Mesothelial cell of epicardium (in vitro differentiated cells): ENCODE data around the gene HAND2. TPM values are rescaled to one million over a fixed set of nuclear protein-coding genes. Genes with fewer than 3 reads are reported as not detected.

ENCODE experiments used
- DNase-seq, 2 experiments: peaks; one replicate each; pipeline ENCODE4 v3.0.0; 2021; ENCODE audit warnings: low spot score in 2 of 2; ENCODE audit not compliant: unreplicated experiment in 2 of 2
- H3K27ac Mint-ChIP-seq: 2 replicates; pipeline ENCODE4 v1.8.0; 2021; ENCODE audit warnings: mixed read lengths
- H3K27me3 Mint-ChIP-seq: 2 replicates; pipeline ENCODE4 v1.8.0; 2021; ENCODE audit warnings: low read depth, mixed read lengths
- H3K36me3 Mint-ChIP-seq: 2 replicates; pipeline ENCODE4 v1.8.0; 2021; ENCODE audit warnings: mixed read lengths
- H3K4me1 Mint-ChIP-seq: 2 replicates; pipeline ENCODE4 v1.8.0; 2021; ENCODE audit warnings: mixed read lengths
- H3K4me3 Mint-ChIP-seq: 2 replicates; pipeline ENCODE4 v1.8.0; 2021; ENCODE audit warnings: mild to moderate bottlenecking, moderate library complexity, mixed read lengths
- H3K9me3 Mint-ChIP-seq: 2 replicates; pipeline ENCODE4 v1.8.0; 2021; ENCODE audit warnings: mixed read lengths
- total RNA-seq: library from RNA; stranded (reverse); gene quantifications from 3 replicates; pipeline ENCODE4 v1.2.1, GENCODE V29; 2021
- TF ChIP-seq, protein P1 (sequence below): fragments of 200-600 bp; sonication (generic); IDR thresholded peaks from one replicate; pipeline ENCODE4 v1.5.0; 2021; ENCODE audit warnings: antibody characterized with exemption; ENCODE audit not compliant: unreplicated experiment

HAND2 gene
- total RNA-seq, 1 donor from 2014 or later, result 34.3 TPM

DNA sequence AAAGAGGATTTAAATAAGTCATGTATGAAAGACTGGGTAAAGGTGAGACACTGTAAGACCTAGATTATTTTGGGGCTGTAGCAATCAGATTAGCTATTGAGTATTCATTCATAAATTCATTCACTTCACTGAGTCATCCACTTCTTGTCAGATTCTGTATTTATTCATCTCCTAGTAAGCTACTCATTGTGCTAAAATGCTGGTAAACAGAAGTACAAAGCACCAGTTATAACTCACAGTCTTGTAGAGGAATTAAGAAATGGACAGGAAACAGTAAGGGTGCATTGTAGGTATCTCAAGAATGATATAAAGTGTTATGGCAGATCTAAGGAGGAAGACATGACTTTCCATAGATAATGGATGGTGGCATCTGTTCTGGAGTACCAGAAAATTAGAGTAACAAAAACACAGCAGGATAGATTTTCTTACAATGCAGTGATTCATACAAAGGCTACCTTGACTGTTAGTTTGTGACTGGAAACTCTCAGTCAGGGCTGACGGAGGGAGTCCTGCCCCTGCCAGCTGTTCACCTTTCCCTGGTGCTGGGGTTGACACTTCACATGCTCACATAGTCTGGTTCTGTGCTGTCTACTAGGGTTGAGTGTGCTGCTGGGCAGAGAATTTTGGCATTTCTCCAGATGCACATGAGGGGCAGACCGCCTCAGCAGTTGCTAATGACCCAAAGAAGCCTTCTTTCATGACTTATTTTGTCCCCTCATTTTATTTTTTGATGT, 26.5 kb upstream of the HAND2 start:
- no peak for DNase-seq
- Mint-ChIP-seq H3K27me3 (peaks cover 6% of the 10 kb centered on the region), H3K4me1 (peaks cover 23% of the 10 kb centered on the region), H3K27ac (no peak overlapping the region), H3K9me3 (peaks cover 13% of the 10 kb centered on the region), H3K36me3 (no peaks in the 10 kb centered on the region), H3K4me3 (no peak overlapping the region)
- TF ChIP-seq, protein P1, sequence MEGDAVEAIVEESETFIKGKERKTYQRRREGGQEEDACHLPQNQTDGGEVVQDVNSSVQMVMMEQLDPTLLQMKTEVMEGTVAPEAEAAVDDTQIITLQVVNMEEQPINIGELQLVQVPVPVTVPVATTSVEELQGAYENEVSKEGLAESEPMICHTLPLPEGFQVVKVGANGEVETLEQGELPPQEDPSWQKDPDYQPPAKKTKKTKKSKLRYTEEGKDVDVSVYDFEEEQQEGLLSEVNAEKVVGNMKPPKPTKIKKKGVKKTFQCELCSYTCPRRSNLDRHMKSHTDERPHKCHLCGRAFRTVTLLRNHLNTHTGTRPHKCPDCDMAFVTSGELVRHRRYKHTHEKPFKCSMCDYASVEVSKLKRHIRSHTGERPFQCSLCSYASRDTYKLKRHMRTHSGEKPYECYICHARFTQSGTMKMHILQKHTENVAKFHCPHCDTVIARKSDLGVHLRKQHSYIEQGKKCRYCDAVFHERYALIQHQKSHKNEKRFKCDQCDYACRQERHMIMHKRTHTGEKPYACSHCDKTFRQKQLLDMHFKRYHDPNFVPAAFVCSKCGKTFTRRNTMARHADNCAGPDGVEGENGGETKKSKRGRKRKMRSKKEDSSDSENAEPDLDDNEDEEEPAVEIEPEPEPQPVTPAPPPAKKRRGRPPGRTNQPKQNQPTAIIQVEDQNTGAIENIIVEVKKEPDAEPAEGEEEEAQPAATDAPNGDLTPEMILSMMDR, result no peak

DNA sequence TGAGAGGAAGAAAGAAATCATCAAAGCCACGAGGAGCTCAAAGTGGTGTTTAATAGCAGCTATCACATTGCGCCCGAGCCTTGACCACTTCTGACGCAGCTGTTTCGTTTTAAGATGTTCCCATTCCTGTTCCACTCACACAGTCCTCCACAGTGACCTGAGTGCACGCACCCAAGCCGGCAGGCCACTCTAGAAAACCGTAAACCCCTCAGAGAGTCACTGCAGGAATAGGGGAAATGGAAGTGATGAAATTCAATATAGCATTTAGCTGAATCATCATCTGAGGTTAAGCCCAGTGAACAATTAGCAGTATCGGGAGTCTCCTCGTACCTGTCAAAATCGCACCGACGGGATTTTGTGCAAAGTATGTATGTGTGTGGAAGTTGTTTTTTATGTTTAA, 17.9 kb upstream of the HAND2 start:
- TF ChIP-seq, protein P1, result no peak
- Mint-ChIP-seq H3K4me1 (peaks cover 9% of the 10 kb centered on the region), H3K36me3 (peaks cover 1% of the 10 kb centered on the region), H3K4me3 (no peak overlapping the region), H3K9me3 (peaks cover 10% of the 10 kb centered on the region), H3K27me3 (peaks cover 65% of the 10 kb centered on the region), H3K27ac (no peak overlapping the region)
- no peak for DNase-seq

DNA sequence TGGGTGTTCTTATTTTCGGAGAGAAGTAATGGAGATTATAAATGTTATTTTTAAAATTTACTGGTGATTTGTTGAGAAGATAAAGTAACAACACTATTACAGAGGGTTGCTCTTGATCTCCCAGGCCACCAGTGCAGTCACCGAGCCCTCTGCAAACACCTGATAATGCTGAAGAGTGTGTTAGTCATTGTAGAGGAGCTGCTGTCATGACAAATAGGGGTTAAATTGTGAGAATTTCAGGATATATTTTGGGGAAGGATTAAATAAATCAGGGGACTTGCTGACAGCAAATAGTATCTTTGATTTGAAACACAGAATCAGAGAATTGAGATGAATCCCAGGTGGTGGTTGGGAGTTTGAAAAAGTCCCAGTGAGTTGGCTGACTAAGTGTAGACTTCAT, 16.7 kb upstream of the HAND2 start:
- H3K27ac Mint-ChIP-seq, result no peak overlapping the region
- no peak for DNase-seq
- peaks cover 65% of the 10 kb centered on the region for H3K27me3 Mint-ChIP-seq
- TF ChIP-seq, protein P1, result no peak
- H3K4me1 Mint-ChIP-seq, result peaks cover 9% of the 10 kb centered on the region
- H3K9me3 Mint-ChIP-seq, result peaks cover 6% of the 10 kb centered on the region
- H3K4me3 Mint-ChIP-seq, result no peak overlapping the region
- peaks cover 1% of the 10 kb centered on the region for H3K36me3 Mint-ChIP-seq

- TF ChIP-seq, protein P1, result no peak
- Mint-ChIP-seq H3K27me3 (peaks cover 71% of the 10 kb centered on the region), H3K27ac (no peak overlapping the region), H3K4me3 (no peak overlapping the region), H3K36me3 (no peaks in the 10 kb centered on the region), H3K9me3 (no peaks in the 10 kb centered on the region), H3K4me1 (peaks cover 9% of the 10 kb centered on the region)
- DNase-seq, result no peak
Observed at GRCh38 chr4:173545440-173545839, 15.4 kb upstream of the HAND2 start.

GRCh38 chr4:173543266-173543665, 13.2 kb upstream of the HAND2 start:
- H3K9me3 Mint-ChIP-seq, result no peaks in the 10 kb centered on the region
- H3K27me3 Mint-ChIP-seq, result peaks cover 78% of the 10 kb centered on the region
- no peak overlapping the region for H3K4me3 Mint-ChIP-seq
- DNase-seq, result no peak
- H3K36me3 Mint-ChIP-seq, result no peaks in the 10 kb centered on the region
- TF ChIP-seq, protein P1, result no peak
- no peak overlapping the region for H3K27ac Mint-ChIP-seq
- H3K4me1 Mint-ChIP-seq, result peaks cover 21% of the 10 kb centered on the region
